Left ventricle myocardium inferior (tissue), 1 donor: Measurements from ENCODE around the gene PTPRN2. TPM values are rescaled to one million over a fixed set of nuclear protein-coding genes. Genes with fewer than 3 reads are reported as not detected.

Source experiments
- DNase-seq: peaks from one replicate; pipeline ENCODE4 v3.0.0-alpha.2; 2020
- H3K27ac ChIP-seq: fragments of 200-600 bp; replicated peaks from 2 replicates; pipeline ENCODE4 v1.8.0; 2021
- H3K27me3 ChIP-seq: fragments of 200-600 bp; 2 replicates; pipeline ENCODE4 v1.8.0; 2021; ENCODE audit warnings: low read depth
- H3K36me3 ChIP-seq: fragments of 200-600 bp; 2 replicates; pipeline ENCODE4 v1.8.0; 2021
- H3K4me1 ChIP-seq: fragments of 200-600 bp; 2 replicates; pipeline ENCODE4 v1.8.0; 2021
- H3K4me3 ChIP-seq: fragments of 200-600 bp; 2 replicates; pipeline ENCODE4 v1.8.0; 2021; ENCODE audit warnings: mild to moderate bottlenecking, moderate library complexity
- H3K9me3 ChIP-seq: fragments of 200-600 bp; replicated peaks from 2 replicates; pipeline ENCODE4 v1.8.0; 2021
- CTCF ChIP-seq: fragments of 200-600 bp; IDR thresholded peaks from 2 replicates; pipeline ENCODE4 v1.8.0; 2021; ENCODE audit warnings: antibody characterized with exemption, mild to moderate bottlenecking, borderline replicate concordance
- intact Hi-C: fragments of 100-400 bp; cut with micrococcal nuclease; formaldehyde crosslinking; loops from one replicate; pipeline ENCODE4 v1.11.0; 2022
- total RNA-seq: library from RNA; stranded (reverse); fragmentation: NEBNext Ultra II Directional; extraction: Animal tissue kit (Norgen Biotek cat#: 25700); gene quantifications from one replicate; pipeline ENCODE4 v1.2.1, GENCODE V29; 2021
- donor health status: DM: no; HTN: yes; CAD: no; lungs with severe emphysema.

PTPRN2 gene
- total RNA-seq, 1 donor from 2014 or later = 1.3 TPM

DNA sequence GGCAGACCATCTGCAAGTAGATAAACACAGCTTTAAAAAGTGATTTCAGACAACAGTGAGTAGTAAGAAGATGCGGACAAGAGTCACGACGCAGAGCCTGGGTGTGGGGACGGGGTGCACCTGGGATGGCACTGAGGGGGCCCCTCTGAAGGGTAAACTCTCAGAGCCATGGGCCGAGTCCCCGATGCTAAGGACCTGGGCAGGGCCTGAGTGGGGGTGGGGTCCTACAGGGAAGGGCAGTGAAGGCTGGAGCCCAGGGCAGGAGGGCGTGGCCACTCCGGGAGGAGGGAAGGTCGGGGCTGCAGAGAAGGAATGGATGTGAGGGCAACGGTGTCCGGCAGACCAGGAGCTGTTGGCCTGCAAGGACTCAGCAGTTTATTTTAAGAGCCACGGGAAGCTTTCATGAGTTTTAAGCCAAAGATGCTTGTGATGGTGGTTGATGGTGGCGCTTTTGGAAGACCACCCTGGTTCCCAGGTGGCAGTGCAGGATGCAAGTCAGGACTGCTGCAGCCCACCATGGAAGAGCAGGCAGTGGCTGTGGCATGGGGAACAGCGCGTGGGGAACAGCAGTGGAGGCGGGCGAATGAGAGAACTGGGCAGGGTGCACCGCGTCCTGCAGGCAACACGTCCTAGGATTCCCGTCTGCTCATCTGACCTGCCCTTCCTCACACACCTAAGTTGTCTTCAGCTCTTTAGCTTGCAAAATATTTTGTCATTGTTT is 954.0 kb downstream of the PTPRN2 start:
- Histone ChIP-seq H3K9me3 (no peaks in the 10 kb centered on the region), H3K27ac (no peak overlapping the region), H3K27me3 (peaks cover 75% of the 10 kb centered on the region), H3K36me3 (no peaks in the 10 kb centered on the region), H3K4me1 (no peaks in the 10 kb centered on the region), H3K4me3 (no peak overlapping the region)
- no peak for TF ChIP-seq CTCF
- intact Hi-C loops = no loop called here
- no peak for DNase-seq

GRCh38 chr7:157630301-157630853 is 957.2 kb downstream of the PTPRN2 start:
- no peak overlapping the region for H3K27ac ChIP-seq
- DNase-seq = no peak
- H3K27me3 ChIP-seq = peaks cover 80% of the 10 kb centered on the region
- no peaks in the 10 kb centered on the region for H3K4me1 ChIP-seq
- no peak for TF ChIP-seq CTCF
- no peak overlapping the region for H3K4me3 ChIP-seq
- intact Hi-C loops = no loop called here
- no peaks in the 10 kb centered on the region for H3K36me3 ChIP-seq
- H3K9me3 ChIP-seq = no peaks in the 10 kb centered on the region

DNA sequence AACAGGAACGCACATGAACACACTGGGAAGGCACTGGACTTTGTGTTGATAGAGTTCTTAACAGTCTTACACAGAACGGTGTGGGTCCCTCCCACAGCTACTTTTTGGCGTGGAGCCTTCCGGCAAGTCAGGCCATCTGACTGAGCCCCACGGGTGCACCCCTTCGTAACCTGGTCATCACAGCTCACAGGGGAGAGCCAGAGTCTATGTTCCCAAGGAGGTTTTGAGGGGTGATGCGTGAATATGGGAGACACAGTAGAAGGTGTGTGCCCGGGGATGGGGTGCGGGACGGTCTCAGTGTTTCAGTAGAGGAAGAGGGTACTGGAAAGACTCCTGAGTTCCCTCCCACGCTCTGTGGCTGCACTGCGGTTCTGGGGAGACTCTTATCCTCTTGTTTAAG is 959.2 kb downstream of the PTPRN2 start:
- H3K4me3 ChIP-seq = no peak overlapping the region
- TF ChIP-seq CTCF = no peak
- H3K27me3 ChIP-seq = peaks cover 70% of the 10 kb centered on the region
- no peaks in the 10 kb centered on the region for H3K9me3 ChIP-seq
- H3K27ac ChIP-seq = no peak overlapping the region
- no peaks in the 10 kb centered on the region for H3K4me1 ChIP-seq
- DNase-seq = no peak
- H3K36me3 ChIP-seq = no peaks in the 10 kb centered on the region
- intact Hi-C loops = no loop called here

GRCh38 chr7:157627646-157628045 is 960.0 kb downstream of the PTPRN2 start:
- Histone ChIP-seq H3K4me1 (no peaks in the 10 kb centered on the region), H3K36me3 (no peaks in the 10 kb centered on the region), H3K27me3 (peaks cover 63% of the 10 kb centered on the region), H3K27ac (no peak overlapping the region), H3K4me3 (no peak overlapping the region), H3K9me3 (no peaks in the 10 kb centered on the region)
- TF ChIP-seq CTCF = no peak
- intact Hi-C loops = no loop called here
- no peak for DNase-seq

DNA sequence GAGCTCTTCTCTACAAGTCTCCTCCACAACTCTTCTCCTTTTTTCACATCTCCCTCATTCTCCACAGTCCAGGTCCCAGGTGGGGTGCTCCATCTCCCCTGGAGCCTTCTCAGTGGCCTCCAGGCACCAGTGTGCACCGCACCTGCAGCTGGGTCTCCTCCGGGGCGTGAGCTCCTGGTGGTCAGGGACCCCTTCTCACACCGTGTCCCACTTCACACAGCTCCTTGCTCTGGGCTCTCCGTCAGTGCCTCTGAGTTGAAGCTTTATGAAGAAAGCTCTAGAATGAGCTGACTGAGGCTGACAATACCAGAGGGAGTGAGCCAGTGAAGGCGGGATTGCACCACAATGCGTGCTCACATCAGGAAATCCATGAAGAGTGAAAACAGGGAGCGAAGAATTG is 960.6 kb downstream of the PTPRN2 start:
- intact Hi-C loops = no loop called here
- Histone ChIP-seq H3K9me3 (no peaks in the 10 kb centered on the region), H3K4me3 (no peak overlapping the region), H3K27ac (no peak overlapping the region), H3K36me3 (no peaks in the 10 kb centered on the region), H3K27me3 (peaks cover 63% of the 10 kb centered on the region), H3K4me1 (no peaks in the 10 kb centered on the region)
- TF ChIP-seq CTCF = no peak
- DNase-seq = no peak
